GM21576 (cell line): Measurements from ENCODE around the gene ABHD6.
"Not testable (repeated sequence)": the region's sequence is repeated elsewhere in the genome, so short reads cannot be mapped to it uniquely, and the experiment has no call there.

ENCODE experiments used
- ATAC-seq: cut with Tn5 transposase; IDR thresholded peaks from one replicate; pipeline ENCODE4 v1.9.1; 2021; ENCODE audit warnings: mild to moderate bottlenecking, moderate library complexity; ENCODE audit not compliant: unreplicated experiment

ABHD6 gene

DNA sequence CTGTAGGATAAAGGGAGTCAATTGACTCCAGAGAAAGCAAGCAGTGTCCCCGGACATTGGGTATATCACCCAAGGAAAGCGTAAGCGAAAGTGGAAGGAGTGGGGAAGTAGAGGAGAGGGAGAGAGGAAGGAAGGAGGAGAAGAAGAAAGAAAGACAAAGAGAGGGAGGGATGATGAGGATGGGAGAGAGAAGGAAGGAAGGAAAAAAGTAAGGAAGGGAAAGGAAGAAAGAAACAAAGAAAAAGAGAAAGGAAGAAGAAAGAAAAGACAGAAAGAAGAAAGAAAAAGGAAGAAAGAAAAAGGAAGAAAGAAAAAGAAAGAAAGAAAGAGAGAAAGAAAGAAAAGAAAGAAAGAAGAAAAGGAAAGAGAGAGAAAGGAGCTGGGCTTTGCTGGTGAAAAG is 27.7 kb upstream of the ABHD6 start:
- ATAC-seq, result no peak

DNA sequence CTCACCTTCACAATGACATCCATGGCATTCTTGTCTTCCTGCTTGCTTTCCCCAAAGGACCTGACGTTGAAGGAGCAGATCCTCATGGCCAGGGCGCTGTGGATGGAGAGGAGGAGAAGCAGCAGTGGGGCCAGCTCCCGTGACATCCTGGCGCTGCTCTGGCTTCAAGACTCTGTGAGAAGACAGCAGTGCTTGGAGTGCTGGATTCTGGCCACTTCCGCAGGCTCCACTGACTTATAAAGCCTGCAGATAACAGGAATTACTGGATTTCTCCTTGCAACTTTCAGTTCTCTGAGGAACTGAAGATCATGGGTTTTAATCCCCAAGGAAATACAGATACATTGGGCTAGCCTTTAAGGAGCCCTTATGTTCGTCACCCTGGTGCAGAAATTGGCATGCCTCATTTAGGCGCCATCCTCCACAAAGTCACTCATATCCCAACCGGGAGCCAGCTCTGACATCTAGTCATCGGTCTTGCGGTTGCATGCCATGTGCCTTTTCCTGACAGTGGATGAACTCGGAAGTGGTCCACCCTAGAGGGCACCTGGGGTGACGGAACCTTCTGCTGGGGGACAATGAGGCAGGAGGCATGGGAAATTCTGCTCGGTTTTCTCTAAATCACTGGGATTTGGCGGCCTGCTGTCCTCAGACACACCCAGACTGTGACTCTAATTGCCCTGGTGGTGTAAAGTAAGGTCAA is 26.7 kb upstream of the ABHD6 start, which contains the start of gene DNASE1L3:
Gene DNASE1L3 (minus strand): TSS at position 212 of the 700 bp plus-strand sequence. CDS start 66 bp downstream, at position 146.
- no peak for ATAC-seq

DNA sequence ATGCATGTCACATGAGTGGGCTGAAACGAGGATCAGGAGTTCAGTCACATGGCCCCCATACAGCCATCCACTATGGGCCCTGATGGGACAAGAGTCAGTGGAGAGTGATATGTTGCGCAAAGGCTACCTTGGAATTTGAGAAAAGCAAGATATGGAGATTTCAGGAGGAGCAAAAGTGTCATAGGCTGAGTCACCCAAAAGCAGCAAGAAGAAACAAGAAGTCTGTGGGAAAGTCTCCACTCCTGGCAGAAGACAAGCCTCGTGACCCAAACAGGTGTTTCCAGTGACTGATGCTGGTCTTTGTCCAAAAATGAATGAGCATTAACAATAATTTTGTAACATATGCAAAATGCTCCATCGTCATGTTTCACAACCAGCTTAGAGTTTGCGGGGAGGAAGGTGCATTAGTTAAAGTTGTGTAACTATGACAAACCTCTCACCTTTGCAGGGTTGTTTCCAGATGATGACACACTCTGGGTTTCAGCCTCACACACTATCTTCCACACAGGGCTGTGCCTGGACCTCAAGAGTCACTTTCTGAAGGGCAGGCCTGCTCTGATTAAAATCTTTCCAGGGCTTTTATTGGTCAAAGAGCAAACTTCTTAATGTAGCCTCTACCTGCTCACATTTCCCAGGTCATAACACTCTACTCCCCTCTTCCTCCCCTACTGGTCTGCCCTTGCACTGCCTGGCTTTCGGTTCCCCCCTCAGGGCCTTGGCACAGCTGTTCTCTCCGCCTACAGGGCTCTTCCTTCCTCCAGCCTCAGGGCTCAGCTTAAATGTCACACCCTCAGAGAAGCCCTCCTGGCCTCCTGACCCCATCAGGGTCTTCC is 22.9 kb upstream of the ABHD6 start:
- ATAC-seq, result peak; percentile 78

DNA sequence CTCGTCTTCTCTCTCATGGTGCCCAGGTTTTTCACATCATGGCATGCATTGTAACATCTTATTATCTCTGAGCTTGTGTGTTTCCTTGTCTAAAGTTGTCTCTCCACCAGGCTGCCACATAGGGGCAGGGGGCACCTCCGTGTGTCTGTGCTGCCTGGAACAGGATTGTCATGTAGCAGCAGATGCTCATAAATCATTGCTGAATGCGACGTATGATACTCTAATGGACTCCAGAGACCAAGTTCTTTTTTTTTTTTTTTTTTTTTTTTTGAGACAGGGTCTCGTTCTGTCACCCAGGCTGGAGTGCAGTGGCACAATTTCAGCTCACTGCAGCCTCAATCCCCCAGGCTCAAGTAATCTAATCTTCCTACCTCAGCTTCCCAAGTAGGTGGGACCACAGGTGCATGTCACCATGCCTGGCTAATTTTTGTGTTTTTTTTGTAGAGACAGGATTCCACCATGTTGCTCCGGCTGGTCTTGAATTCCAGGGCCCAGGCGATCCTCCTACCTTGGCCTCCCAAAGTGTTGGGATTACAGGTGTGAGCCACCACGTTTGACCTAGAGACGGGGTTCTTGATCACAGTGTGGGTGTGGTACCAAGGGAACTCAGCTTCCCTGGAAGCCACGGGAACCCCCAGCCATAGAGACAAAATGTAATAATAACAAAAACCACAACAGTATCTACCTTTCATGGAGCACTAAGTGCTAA is 22.1 kb upstream of the ABHD6 start:
- ATAC-seq, result no peak

GRCh38 chr3:58216496-58217195 is 20.9 kb upstream of the ABHD6 start:
- no peak for ATAC-seq

DNA sequence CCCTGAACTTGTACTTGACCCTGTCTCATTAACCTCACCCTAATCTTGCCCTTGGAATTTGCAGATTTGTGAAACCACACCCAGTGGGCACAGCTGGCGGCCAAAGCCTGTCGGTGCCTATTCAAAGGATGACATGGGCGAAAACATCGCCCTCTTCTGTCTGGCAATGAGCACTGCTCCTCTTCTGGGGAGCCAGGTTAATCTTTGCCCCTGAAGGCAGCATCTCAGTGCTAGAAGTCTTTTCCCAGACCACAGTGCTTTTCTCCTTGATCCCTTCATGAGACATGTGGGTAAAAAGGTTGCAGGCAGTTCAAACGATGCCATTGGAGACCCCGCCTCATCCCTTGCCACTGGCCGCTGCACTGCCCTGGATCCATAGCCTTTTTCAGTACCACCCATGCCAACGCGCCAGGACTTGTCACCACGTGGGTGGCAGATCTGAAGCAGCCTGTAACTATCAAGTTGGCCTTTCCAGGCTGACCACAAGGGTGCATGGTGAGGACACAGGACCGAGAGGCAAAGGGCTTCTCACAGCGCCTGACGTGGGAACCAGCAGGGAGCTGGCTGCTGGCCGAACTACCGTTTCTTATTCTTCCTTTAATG is 20.3 kb upstream of the ABHD6 start:
- ATAC-seq, result peak; percentile 28

DNA sequence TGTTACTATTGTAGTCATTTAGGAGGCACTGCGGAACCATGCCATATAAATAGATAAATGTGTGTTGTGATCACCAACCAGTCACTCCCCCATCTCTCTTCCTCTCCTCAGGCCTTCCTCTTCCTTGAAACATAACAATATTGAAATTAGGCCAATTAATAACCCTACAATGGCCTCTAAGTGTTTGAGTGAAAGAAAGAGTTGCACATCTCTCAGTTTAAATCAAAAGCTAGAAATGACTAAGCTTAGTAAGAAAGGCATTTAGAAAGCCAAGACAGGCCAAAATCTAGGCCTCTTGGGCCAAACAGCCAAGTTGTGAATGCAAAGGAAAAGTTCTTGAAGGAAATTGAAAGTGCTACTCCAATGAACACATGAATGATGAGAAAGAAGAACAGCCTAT is 18.7 kb upstream of the ABHD6 start:
- ATAC-seq, result no peak

- ATAC-seq, result no peak
Measured at GRCh38 chr3:58222161-58222724, 15.3 kb upstream of the ABHD6 start.

GRCh38 chr3:58223855-58224254 is 13.7 kb upstream of the ABHD6 start:
- ATAC-seq, result no peak

GRCh38 chr3:58227933-58228332 is 9.7 kb upstream of the ABHD6 start:
- not testable (repeated sequence) for ATAC-seq

- no peak for ATAC-seq
Measured at GRCh38 chr3:58230876-58231552, 6.6 kb upstream of the ABHD6 start.

DNA sequence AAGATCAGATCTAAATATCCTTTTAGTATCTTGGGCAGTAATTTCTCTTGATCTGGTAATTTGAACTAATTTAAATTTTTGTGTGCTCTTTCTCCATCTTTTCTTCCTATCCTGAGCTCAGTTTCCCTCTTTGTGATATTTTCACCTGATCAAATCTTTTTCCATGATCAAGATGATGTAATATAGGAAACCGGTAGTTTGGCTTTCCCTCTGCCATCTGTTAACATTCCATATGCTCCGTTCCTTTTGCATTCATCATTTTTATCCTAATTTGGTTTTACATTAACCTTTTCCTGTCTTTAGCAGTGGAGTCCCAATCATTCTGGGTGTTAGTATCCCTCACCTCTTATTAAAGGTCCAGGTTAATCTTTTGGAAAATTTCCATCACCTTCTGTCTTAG is 5.9 kb upstream of the ABHD6 start:
- no peak for ATAC-seq

DNA sequence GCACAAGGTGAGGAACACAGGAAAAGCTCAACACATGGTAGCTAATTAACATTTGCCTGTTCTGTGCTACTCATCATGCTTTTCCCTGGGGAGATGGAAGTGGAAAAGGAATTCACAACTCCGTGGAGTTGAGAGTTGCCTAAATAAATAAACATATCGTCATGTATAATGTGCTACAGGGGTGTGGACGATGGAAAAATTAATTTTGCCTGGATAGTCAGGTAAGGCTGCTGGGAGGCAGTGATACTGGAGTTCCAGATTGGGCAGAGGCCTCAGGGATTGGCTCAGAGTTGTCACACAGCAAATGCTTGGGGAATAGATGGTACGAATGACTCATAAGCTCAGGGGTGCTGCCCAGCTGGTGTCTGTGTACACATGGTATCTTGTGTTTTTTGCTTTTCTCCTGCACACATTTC is 3.1 kb upstream of the ABHD6 start:
- ATAC-seq, result no peak

DNA sequence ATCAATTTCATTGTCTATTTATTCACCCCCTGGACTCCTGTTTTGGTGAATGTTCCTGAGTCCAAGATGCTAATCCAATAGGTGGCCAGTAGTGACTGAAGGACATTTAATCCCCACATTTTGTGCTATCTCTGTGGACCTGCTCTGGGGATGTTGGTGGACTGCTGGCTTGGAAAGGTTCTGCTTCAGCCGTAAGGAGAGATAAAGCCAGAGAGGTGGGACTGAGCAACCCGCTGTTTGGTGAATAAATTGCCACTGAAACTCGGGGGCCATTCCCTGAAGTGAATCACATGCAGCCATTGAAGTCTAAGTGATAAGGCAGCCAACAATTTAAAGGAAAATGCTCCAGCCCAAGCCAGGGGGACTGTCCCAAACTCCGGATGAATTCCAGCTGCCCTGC is 1.6 kb upstream of the ABHD6 start:
- ATAC-seq, result no peak

DNA sequence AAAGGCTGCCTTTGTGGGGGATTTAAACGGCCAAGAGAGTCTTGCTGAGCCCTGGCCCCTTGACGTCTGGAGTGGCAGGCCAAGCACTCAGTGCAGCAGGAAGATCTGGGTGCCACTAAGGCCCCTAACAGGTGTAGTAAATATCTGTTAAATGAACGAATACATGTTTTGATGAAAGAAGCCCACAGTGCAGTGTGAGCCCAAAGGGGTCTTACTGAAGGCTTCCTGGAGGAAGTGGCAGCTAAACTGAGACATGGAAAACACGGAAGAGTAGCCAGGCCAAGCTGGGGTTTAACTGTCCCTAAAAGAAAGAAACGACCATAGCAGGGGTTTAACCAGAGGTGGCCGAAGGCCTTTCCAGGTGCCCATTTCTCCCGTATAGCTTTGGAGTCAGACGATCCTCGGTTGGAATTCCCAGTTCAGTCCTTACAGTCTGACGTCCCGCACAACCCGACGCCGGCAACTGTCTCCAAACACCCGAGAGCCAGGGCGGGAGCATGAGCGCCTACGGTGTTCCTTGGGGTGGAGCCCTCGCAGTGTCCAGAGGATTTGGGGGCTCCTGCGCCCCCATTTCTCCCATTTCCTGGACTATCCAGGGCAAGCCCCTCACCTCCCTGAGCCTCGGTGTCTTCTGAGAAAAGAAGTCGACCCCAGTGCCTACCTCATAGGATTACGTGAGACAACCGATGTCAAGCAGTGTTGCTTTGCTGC is 910 bp upstream of the ABHD6 start:
- ATAC-seq, result peak; percentile 9

DNA sequence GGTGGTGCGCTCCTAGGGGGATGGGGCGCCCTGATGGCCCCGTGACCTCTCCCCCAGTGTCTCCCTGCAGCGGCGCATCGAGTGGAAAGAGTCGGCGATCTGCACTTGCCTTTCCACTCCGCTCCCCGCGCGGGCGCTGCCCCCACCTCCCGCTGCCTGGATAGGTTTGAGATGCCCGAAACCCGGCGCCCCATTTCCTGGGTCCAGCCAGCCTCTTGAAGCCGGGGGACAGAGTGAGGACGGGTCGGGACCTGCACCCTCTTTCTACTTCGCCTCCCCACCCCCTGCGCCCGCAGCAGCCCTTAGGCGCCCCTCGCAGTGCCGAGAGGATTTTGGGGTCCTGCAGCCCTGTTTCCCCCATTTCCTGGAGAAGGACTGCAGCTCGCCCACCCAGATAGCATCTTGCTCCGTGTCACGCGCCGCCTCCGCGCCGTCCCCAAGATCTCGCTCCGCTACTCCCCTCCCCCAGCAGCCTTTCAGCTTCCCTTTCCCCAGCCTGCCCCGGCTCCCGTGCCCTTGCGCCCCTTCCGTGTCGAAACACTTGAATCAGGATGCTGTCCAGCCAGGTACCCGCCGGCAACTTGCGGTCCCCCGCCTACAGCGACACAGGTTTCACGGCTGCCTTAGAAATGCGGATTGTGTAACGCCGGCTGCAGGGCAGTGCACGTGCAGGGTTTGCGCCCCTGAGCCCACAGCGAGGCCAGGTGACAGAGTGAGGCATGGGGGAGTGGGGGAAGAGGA is 519 bp downstream of the ABHD6 start:
- ATAC-seq, result peak; percentile 32

DNA sequence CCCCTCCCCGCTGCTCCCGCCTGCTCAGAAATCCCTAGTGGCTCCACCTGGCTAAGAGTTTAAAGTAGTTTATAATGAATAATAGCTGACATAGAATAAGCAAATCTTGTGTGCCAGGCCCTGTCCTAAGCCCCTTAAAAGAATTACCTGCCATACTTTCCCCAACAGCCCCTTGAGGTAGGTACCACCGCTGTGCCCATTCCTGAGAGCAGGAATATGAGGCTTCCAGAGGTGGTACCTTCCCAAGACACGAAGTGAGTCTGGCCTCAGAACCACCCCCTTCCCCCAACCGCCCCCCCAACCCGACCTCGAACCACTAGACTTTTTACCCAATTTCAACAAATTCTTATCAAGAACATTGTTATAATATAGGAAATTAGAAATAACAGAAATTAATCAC is 1.2 kb downstream of the ABHD6 start:
- no peak for ATAC-seq

- ATAC-seq, result no peak
Measured at GRCh38 chr3:58241306-58242044, 3.9 kb downstream of the ABHD6 start.
